GM18870 (cell line): ENCODE results near the gene TARDBP.
"Not testable (repeated sequence)": the region's sequence is repeated elsewhere in the genome, so short reads cannot be mapped to it uniquely, and the experiment has no call there.

Experiments
- ATAC-seq: cut with Tn5 transposase; IDR thresholded peaks from one replicate; pipeline ENCODE4 v1.9.1; 2021; ENCODE audit warnings: moderate library complexity; ENCODE audit not compliant: unreplicated experiment

The TARDBP gene

GRCh38 chr1:10992004-10992403 lies 20.4 kb upstream of the TARDBP start:
- not testable (repeated sequence) for ATAC-seq

GRCh38 chr1:10992864-10993263 lies 19.6 kb upstream of the TARDBP start:
- no peak for ATAC-seq

GRCh38 chr1:10996100-10996499 lies 16.4 kb upstream of the TARDBP start:
- no peak for ATAC-seq

- no peak for ATAC-seq
Observed at GRCh38 chr1:11000526-11000925, 11.9 kb upstream of the TARDBP start.

GRCh38 chr1:11013160-11013531 lies 692 bp downstream of the TARDBP start:
- ATAC-seq, result no peak

- not testable (repeated sequence) for ATAC-seq
Observed at GRCh38 chr1:11019358-11019757, 6.9 kb downstream of the TARDBP start.

- no peak for ATAC-seq
Observed at GRCh38 chr1:11019971-11020370, 7.5 kb downstream of the TARDBP start.

GRCh38 chr1:11023201-11023600 lies 10.7 kb downstream of the TARDBP start:
- no peak for ATAC-seq

- no peak for ATAC-seq
Observed at GRCh38 chr1:11024154-11024873, 11.9 kb downstream of the TARDBP start.

GRCh38 chr1:11024874-11025203 lies 12.4 kb downstream of the TARDBP start:
- ATAC-seq, result no peak

- no peak for ATAC-seq
Observed at GRCh38 chr1:11025618-11026017, 13.2 kb downstream of the TARDBP start.

- no peak for ATAC-seq
Observed at GRCh38 chr1:11026052-11026451, 13.6 kb downstream of the TARDBP start.

GRCh38 chr1:11026903-11027302 lies 14.4 kb downstream of the TARDBP start:
- no peak for ATAC-seq

GRCh38 chr1:11027316-11027715 lies 14.9 kb downstream of the TARDBP start:
- ATAC-seq, result no peak

GRCh38 chr1:11028018-11028417 lies 15.6 kb downstream of the TARDBP start:
- no peak for ATAC-seq

- ATAC-seq, result no peak
Observed at GRCh38 chr1:11030865-11031264, 18.4 kb downstream of the TARDBP start.

GRCh38 chr1:11031624-11032262 lies 19.3 kb downstream of the TARDBP start:
- no peak for ATAC-seq

- not testable (repeated sequence) for ATAC-seq
Observed at GRCh38 chr1:11037019-11037739, 24.7 kb downstream of the TARDBP start.

- ATAC-seq, result no peak
Observed at GRCh38 chr1:11037740-11038182, 25.3 kb downstream of the TARDBP start.

- ATAC-seq, result no peak
Observed at GRCh38 chr1:11039351-11040104, 27.1 kb downstream of the TARDBP start.

- not testable (repeated sequence) for ATAC-seq
Observed at GRCh38 chr1:11040105-11040429, 27.6 kb downstream of the TARDBP start.
